Left renal pelvis (tissue), 4 donors: ENCODE results near the gene FIBP. TPM values are rescaled to one million over a fixed set of nuclear protein-coding genes. Genes with fewer than 3 reads are reported as not detected.
"Not testable (repeated sequence)": the region's sequence is repeated elsewhere in the genome, so short reads cannot be mapped to it uniquely, and the experiment has no call there.

ENCODE experiments used
- DNase-seq, 4 donors: peaks; one replicate each; pipeline ENCODE4 v3.0.0-alpha.2; 2013; ENCODE audit warnings: low read depth in 4 of 4, low spot score in 3 of 4
- polyA plus RNA-seq, 4 donors: library from polyadenylated mRNA; unstranded; fragments of 120-200 nt; gene quantifications; one replicate each; pipeline ENCODE4 v1.2.1, GENCODE V29; 2013; ENCODE audit not compliant: insufficient read length in 4 of 4

The FIBP gene
- polyA plus RNA-seq, 4 donors: 65.4 to 95.5 (median 90.1) TPM

DNA sequence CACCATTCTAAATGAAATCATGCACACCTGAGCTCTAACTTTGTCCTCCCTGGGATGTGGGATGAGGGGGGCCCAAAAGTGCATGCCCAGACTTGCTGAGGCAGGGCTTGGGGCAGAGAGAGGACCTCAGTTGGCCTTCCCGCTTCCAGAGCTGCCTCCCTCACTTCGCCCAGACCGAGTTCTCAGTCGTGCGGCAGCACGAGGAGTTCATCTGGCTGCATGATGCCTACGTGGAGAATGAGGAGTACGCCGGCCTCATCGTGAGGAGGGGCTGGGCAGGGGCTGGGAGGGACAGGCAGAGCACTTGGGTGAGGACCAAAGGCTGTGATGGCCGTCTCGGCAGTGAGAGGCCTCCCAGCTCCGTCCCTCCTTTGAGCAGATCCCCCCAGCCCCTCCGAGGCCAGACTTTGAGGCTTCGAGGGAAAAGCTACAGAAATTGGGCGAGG, 38.5 kb downstream of the FIBP start:
- DNase-seq: no peak

DNA sequence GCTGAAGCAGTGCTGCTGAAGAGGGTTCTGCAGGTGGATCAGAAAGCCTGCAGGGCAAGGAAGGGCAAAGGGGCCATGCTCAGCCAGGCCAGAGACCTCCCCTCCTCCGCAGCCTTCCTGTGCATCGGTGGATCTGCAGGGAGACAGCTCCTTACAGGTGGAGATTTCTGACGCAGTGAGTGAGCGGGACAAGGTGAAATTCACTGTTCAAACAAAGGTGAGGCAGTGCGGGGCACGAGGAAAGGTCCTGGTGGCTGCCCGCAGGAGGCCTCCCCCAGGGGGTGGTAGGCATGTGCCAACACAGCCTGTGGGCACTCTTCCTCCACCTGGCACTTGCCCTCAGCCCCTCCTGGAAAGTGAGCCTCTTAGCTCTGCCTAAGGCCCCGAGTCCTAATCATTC, 38.9 kb downstream of the FIBP start:
- no peak for DNase-seq

DNA sequence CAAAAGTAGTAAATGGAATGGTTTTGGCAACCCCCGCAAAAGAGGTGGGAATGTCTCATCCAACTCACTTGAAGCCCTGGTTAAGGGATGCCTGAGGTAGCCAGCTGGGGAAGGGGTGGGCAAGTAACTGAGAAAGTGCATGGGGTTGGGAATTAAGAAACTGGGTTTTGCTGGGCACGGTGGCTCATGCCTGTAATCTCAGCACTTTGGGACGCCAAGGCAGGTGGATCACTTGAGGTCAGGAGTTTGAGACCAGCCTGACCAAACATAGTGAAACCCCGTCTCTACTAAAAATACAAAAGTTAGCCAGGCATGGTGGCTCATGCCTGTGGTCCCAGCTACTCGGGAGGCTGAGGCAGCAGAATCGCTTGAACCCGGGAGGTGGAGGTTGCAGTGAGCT, 39.6 kb downstream of the FIBP start:
- not testable (repeated sequence) for DNase-seq

DNA sequence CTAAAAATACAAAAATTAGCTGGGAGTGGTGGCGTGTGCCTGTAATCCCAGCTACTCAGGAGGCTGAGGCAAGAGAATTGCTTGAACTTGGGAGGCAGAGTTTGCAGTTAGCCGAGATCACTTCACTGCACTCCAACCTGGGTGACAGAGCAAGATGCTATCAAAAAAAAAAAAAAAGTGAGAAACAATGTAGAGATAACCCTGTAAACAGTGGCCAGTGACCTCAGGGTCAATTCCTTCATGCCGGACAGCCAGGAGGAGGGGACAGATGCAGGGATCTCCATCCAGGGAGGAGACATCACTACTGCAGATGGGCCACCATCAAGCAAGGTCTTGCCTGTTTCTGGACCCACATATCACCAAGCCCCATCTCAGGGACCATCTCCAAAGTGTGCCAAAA, 40.5 kb downstream of the FIBP start:
- no peak for DNase-seq

DNA sequence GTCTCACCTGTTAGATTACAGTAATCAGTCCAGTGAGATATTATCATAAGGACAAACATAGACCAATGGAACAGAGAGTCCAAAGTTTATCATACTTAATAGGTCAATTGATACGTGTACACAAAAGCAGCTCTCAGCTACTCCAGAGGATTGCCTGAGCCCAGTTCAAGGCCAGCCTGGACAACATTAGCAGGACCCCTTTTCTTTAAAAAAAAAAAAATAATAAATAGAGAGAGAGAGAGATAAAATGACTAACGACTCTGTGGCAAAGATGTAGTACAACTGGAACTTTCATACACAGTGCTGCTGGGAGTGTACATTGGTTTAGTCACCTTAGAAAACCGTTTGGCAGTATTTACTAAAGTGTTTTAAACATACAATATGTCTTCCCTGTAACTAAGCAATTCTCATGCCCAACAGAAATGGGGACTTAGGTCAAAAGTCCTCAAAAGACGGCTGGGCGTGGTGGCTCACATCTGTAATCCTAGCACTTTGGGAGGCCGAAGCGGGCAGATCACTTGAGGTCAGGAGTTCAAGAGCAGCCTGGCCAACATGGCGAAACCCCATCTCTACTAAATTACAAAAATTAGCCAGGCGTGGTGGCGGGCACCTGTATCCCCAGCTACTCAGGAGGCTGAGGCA, 43.9 kb downstream of the FIBP start:
- no peak for DNase-seq

DNA sequence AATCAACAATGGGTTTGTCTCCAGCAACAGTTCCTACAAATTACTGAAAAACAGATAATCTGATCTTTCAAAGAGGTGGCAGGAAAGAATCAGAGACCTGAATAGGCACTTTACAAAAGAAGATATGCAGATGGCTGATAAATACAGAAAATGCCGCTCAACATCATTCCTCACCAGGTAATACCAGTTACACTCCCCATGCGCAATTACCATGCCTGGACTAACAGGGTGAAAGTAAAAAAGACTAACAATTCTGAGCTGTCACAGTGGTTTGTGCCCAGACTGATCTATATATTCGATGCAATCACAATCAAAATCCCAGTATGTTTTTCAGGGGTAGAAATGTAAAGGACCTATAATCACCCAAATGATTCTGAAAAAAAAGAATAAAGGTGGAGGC, 44.5 kb downstream of the FIBP start:
- no peak for DNase-seq

DNA sequence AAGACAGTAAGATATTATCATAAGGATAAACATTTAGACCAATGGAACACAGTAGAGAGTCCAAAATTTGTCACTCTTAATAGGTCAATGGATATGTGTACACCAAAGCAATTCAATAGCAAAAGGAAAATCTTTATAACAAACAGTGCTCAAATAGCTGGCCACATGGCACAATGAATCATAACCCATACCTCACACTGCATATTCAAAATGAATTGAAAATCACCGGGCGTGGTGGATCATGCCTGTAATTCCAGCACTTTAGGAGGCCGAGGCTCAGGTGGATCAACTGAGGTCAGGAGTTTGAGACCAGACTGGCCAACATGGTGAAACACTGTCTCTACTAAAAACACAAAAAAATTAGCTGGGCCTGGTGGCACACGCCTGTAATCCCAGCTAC, 46.1 kb downstream of the FIBP start:
- no peak for DNase-seq

DNA sequence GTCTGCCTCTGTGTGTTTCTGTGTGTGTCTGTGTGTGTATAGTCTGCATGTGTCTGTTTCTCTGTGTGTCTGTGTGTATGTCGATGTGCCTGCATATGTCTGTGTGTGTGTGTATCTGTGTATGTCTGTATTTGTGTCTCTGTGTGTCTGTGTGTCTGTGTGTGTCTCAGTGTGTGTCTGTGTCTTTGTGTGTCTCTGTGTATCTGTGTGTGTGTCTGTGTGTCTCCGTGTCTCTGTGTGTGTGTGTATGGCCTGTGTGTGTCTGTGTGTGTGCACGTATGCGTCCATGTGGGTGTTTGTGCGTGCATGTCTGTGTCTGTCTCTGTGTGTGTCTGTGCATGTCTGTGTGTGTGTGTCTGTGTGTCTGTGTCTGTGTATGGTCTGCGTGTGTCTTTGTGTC, 54.1 kb downstream of the FIBP start:
- no peak for DNase-seq

Other genes starting within 250 kb of the FIBP start
- 10 to 100 TPM; 50.0 to 62.9 (median 58.8) TPM for gene RELA, start 225.6 kb downstream of the FIBP start, polyA plus RNA-seq
- gene KAT5, start 176.2 kb downstream of the FIBP start, polyA plus RNA-seq: 10 to 100 TPM; 47.9 to 80.4 (median 65.7) TPM
- 10 to 100 TPM; 32.0 to 59.4 (median 36.5) TPM for gene RNASEH2C, start 167.7 kb downstream of the FIBP start, polyA plus RNA-seq
- 1 to 10 TPM; 2.7 to 9.7 (median 6.0) TPM for gene AP5B1, start 107.5 kb downstream of the FIBP start, polyA plus RNA-seq
- 10 to 100 TPM in 2 of 4 donors, 1 to 10 TPM in 1, under 1 TPM in 1; 0.23 to 15.9 (median 9.9) TPM for gene OVOL1, start 101.4 kb downstream of the FIBP start, polyA plus RNA-seq
- gene SNX32, start 54.5 kb downstream of the FIBP start, polyA plus RNA-seq: 1 to 10 TPM; 2.0 to 4.1 (median 2.9) TPM
- gene CFL1, start 30.3 kb downstream of the FIBP start, polyA plus RNA-seq: 100 to 1,000 TPM; 672 to 810 (median 730) TPM
- 10 to 100 TPM; 40.5 to 64.2 (median 48.2) TPM for gene MUS81, start 28.0 kb downstream of the FIBP start, polyA plus RNA-seq
- 100 to 1,000 TPM; 102 to 212 (median 121) TPM for gene EFEMP2, start 15.7 kb downstream of the FIBP start, polyA plus RNA-seq
- 1 to 10 TPM in 2 of 4 donors, under 1 TPM in 2; 0.92 to 1.4 (median 1.1) TPM for gene CTSW, start 8.6 kb downstream of the FIBP start, polyA plus RNA-seq
- 10 to 100 TPM in 2 of 4 donors, 1 to 10 TPM in 2; 4.8 to 15.0 (median 9.7) TPM for gene CCDC85B, start 2.2 kb upstream of the FIBP start, polyA plus RNA-seq
- gene FOSL1, start 11.9 kb upstream of the FIBP start, polyA plus RNA-seq: under 1 TPM in 2 of 4 donors, not detected in 2; 0.23 to 0.30 TPM
- gene C11orf68, start 30.6 kb upstream of the FIBP start, polyA plus RNA-seq: 10 to 100 TPM; 36.8 to 50.2 (median 38.8) TPM
- gene DRAP1, start 31.0 kb upstream of the FIBP start, polyA plus RNA-seq: 100 to 1,000 TPM in 1 of 4 donors, 10 to 100 TPM in 3; 73.8 to 106 (median 81.9) TPM
- not detected for gene TSGA10IP, start 57.0 kb upstream of the FIBP start, polyA plus RNA-seq
- gene SART1, start 73.3 kb upstream of the FIBP start, polyA plus RNA-seq: 10 to 100 TPM; 41.9 to 57.8 (median 47.7) TPM
- gene EIF1AD, start 113.7 kb upstream of the FIBP start, polyA plus RNA-seq: 10 to 100 TPM; 18.6 to 31.6 (median 27.8) TPM
- gene BANF1, start 114.0 kb upstream of the FIBP start, polyA plus RNA-seq: 100 to 1,000 TPM; 256 to 283 (median 266) TPM
- gene CST6, start 123.5 kb upstream of the FIBP start, polyA plus RNA-seq: not detected
- not detected for gene CATSPER1, start 138.0 kb upstream of the FIBP start, polyA plus RNA-seq
- 1 to 10 TPM; 3.5 to 7.1 (median 4.3) TPM for gene GAL3ST3, start 160.7 kb upstream of the FIBP start, polyA plus RNA-seq
- gene SF3B2, start 163.9 kb upstream of the FIBP start, polyA plus RNA-seq: 100 to 1,000 TPM; 185 to 261 (median 236) TPM
- 10 to 100 TPM; 43.6 to 60.4 (median 49.3) TPM for gene PACS1, start 181.8 kb upstream of the FIBP start, polyA plus RNA-seq